ENCODE measurements around the gene RREB1.
A peak's percentile ranks its signal among the peaks of the same experiment; 100 is the strongest.

RREB1 gene

GRCh38 chr6:7132398-7133035 is 24.8 kb downstream of the RREB1 start:
- in situ Hi-C loops (cut with HindIII; ENCODE audit: low pct_unique_long_range_greater_than_20kb, low sequenced_read_pairs) = no loop called here
- DNase-seq (ENCODE audit: low read depth in 1 of 2, low spot score in 1 of 2) = peak in 1 of 2 experiments; percentile 56
- no peak for TF ChIP-seq JUND (IDR thresholded peaks at IDR 0.05; ENCODE audit: low read depth)

DNA sequence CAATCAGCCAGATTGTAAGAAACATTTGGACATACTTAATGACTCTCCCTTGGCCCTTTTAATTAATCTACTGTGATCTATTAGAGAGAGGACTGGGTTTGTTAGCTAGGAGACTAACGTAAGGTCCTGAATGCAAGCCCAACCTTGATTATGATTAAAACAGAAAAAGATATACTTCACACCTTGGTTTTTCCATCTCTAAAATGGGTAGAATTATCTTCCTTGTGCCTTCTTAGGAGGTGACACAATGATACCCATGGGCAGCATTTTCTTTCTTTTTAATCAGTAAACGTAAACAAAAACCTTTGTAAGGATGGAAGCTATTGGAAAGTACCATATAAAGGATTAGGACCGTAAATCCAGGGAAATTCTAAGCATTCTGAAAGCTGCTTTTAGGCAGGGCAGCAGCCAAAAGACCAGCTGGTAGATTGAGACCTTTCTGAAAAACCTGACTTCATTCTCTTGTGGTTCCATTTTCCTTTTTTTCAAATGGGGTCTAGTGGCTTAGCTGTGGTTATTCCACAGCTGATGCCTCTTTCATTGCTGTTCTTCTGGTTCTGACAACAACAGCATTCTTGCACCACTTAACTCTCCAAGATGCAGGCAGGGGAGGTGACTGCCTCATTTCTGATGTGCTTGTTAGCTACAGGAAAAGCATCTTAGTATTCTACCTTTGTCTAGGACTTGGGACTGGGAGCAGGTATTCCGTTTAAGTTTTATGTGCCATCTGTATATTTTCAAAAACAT is 27.4 kb downstream of the RREB1 start:
- in situ Hi-C loops (cut with HindIII; ENCODE audit: low pct_unique_long_range_greater_than_20kb, low sequenced_read_pairs) = no loop called here
- DNase-seq (ENCODE audit: low read depth in 1 of 2, low spot score in 1 of 2) = no peak
- no peak for TF ChIP-seq JUND (IDR thresholded peaks at IDR 0.05; ENCODE audit: low read depth)

DNA sequence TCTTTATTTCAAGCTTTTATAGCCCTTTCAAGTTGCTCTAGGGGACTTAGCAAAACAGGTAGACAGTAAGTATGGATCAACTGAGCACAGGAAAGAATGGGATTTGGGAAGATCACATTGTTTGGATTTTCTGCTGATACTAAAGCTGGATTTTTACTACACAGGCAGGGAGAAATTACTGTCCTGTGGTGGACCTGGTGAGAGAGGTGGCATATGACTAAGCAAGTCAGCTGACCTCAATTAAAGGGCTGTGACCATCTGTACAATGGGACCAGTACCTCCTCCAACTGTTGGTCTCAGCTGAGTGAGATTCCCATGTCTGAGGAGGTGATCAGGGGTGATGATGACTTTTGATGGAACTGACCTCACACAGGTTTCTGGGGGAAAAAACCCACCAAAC is 28.0 kb downstream of the RREB1 start:
- no peak for TF ChIP-seq JUND (IDR thresholded peaks at IDR 0.05; ENCODE audit: low read depth)
- in situ Hi-C loops (cut with HindIII; ENCODE audit: low pct_unique_long_range_greater_than_20kb, low sequenced_read_pairs) = no loop called here

GRCh38 chr6:7136859-7137334 is 29.1 kb downstream of the RREB1 start:
- no peak for DNase-seq (ENCODE audit: low read depth in 1 of 2, low spot score in 1 of 2)
- TF ChIP-seq JUND (IDR thresholded peaks at IDR 0.05; ENCODE audit: low read depth) = no peak
- in situ Hi-C loops (cut with HindIII; ENCODE audit: low pct_unique_long_range_greater_than_20kb, low sequenced_read_pairs) = no loop called here

More for the DNA sequence above, 28.0 kb downstream of the RREB1 start:
- DNase-seq (ENCODE audit: low read depth in 1 of 2, low spot score in 1 of 2) = no peak

- in situ Hi-C loops (cut with HindIII; ENCODE audit: low pct_unique_long_range_greater_than_20kb, low sequenced_read_pairs) = no loop called here
- TF ChIP-seq JUND (IDR thresholded peaks at IDR 0.05; ENCODE audit: low read depth) = no peak
- peak in 1 of 2 experiments; percentile 61 for DNase-seq (ENCODE audit: low read depth in 1 of 2, low spot score in 1 of 2)
These were observed 29.7 kb downstream of the RREB1 start for GRCh38 chr6:7137335-7138045.

DNA sequence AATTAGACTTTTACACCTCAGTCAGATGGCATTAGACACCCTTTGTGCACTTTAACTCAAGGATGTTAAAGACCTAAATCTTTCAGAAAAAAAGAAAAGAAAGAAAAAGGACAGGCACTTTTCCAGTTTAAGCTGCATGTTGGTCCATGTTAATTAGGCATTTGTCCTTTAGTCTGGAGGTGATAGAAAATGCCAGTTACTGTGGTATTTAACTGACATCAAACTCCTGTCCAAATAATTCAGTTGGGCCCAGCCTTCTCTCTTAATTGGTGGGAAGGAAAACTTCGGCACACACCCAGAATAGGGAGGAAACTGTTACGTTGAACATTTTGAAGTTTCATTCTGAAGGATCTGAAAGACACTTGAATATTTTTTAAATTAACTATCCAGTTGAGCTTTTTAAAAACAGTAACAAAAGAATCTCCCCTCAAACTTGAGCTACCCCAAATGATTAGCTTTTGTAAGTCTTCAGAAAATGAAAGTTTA is 30.3 kb downstream of the RREB1 start:
- no peak for TF ChIP-seq JUND (IDR thresholded peaks at IDR 0.05; ENCODE audit: low read depth)
- no peak for DNase-seq (ENCODE audit: low read depth in 1 of 2, low spot score in 1 of 2)
- in situ Hi-C loops (cut with HindIII; ENCODE audit: low pct_unique_long_range_greater_than_20kb, low sequenced_read_pairs) = no loop called here

DNA sequence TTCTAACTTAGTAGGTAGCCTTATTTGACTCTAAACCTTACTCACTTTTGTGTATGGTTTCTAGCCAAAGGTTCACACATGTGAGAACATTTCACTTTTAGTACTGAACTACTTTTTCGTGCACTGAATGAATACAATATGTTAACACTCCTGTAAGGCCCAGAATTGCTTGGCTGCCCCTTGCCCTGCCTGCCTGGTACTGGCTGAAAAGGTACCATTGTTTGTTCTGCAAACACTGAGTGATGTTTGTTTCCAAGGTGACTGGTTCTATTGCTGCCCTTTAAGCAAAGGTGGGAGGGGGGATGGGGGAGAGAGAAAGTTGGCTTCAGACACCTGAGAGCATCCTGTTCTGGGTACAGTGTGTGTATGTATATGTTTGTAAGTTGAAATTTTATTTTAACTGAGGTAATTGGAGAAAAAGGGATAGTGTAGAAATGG is 31.2 kb downstream of the RREB1 start:
- peak; percentile 46 to 84 for DNase-seq (ENCODE audit: low read depth in 1 of 2, low spot score in 1 of 2)
- TF ChIP-seq JUND (IDR thresholded peaks at IDR 0.05; ENCODE audit: low read depth) = no peak
- in situ Hi-C loops (cut with HindIII; ENCODE audit: low pct_unique_long_range_greater_than_20kb, low sequenced_read_pairs) = no loop called here

GRCh38 chr6:7139835-7140470 is 32.2 kb downstream of the RREB1 start:
- TF ChIP-seq JUND (IDR thresholded peaks at IDR 0.05; ENCODE audit: low read depth) = no peak
- in situ Hi-C loops (cut with HindIII; ENCODE audit: low pct_unique_long_range_greater_than_20kb, low sequenced_read_pairs) = no loop called here
- no peak for DNase-seq (ENCODE audit: low read depth in 1 of 2, low spot score in 1 of 2)

DNA sequence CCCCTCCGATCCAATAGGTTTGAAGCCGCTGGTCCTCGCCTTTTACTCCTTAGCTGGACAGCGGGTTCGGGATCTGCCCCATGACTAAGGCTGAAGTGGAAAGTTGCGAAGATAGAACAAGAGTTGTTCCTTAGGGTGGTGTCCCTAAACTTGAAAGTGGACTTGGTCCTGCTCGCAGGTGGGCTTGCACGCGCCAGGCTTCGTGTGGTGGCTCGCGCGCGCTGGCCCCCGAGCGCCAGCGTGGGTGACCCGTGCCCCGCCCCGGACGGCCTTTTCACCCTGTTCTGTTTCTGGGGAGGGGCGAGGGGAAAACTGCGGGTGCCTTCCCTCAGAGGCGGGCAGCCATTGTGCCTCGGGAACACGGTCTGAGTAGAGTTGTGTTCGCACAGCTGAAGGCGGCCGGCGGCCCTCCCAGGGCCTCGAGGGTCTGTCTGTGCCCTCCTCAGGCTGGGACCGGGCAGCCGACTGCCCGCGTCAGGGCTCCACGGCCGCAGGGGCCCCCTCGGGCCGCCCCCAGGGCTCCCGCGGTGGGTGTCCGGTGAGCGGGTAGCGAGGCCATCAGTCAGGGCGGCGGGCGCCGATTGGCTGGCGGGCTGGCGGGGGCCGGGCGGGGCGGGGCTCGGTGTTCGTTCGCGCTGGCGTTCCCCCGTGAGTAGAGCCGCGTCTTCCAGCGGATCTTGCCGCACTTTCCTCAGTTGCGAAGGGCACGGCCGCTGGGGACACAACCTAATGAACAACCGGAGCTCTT is 33.0 kb downstream of the RREB1 start:
- DNase-seq (ENCODE audit: low read depth in 1 of 2, low spot score in 1 of 2) = peak; percentile 82 to 91
- in situ Hi-C loops (cut with HindIII; ENCODE audit: low pct_unique_long_range_greater_than_20kb, low sequenced_read_pairs) = no loop called here
- TF ChIP-seq JUND (IDR thresholded peaks at IDR 0.05; ENCODE audit: low read depth) = no peak

- DNase-seq (ENCODE audit: low read depth in 1 of 2, low spot score in 1 of 2) = no peak
- no peak for TF ChIP-seq JUND (IDR thresholded peaks at IDR 0.05; ENCODE audit: low read depth)
- in situ Hi-C loops (cut with HindIII; ENCODE audit: low pct_unique_long_range_greater_than_20kb, low sequenced_read_pairs) = no loop called here
These were observed 34.6 kb downstream of the RREB1 start for GRCh38 chr6:7142228-7142801.

DNA sequence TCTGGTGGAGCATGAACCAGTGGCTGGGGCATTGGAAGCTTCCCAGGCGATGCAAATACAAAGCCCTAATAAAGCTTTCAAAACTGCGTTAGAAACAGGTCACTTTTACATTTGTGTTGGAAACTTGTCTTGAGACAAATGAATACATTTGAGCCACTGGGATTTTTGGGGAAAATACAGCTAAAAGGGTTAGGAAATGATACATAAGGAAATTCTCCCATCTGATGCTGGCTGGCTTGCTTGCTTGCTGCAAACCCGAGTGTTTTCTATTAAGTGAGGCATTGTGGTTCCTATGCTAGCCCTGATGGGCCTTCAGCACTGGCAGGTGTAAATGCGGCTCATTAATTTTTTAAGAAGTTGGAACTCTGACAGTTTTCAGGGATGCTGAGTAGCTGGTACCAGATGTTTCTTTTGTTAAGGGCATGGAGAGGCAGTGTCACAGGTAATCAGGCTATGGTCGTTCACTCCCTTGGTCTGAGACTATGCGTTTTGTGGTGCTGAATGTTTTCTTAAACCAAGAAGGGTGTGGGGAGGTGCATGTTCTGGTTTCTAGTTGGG is 35.2 kb downstream of the RREB1 start:
- TF ChIP-seq JUND (IDR thresholded peaks at IDR 0.05; ENCODE audit: low read depth) = no peak
- DNase-seq (ENCODE audit: low read depth in 1 of 2, low spot score in 1 of 2) = no peak
- in situ Hi-C loops (cut with HindIII; ENCODE audit: low pct_unique_long_range_greater_than_20kb, low sequenced_read_pairs) = no loop called here

All from T47D (cell line).